IPS-11a (cell line): ENCODE results near the gene HEBP1.

Experiments
- H3K4me3 ChIP-seq: one replicate; pipeline ENCODE4 v1.5.1; 2013; ENCODE audit warnings: low read depth, low read length, control low read depth

HEBP1 gene

DNA sequence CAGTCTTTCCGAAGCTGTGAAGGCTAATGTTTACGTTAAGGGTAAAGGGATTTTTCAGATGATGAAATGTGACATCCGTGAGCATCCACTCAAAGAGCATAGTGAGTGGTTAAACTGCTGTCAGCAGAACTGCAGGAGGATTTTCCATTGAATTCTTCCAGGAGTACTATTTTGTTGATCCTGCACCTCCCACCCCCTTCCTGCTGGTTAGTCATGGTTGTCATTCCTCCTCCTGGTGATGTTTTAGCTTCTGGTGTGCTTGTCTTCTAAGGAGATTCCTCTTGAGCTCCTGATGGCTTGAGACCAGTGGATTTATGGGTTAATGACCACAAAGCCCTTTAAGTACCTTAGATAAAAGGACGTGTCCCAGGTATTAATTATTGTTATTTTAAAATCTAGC lies 45.7 kb downstream of the HEBP1 start:
- H3K4me3 ChIP-seq = no peak overlapping the region

DNA sequence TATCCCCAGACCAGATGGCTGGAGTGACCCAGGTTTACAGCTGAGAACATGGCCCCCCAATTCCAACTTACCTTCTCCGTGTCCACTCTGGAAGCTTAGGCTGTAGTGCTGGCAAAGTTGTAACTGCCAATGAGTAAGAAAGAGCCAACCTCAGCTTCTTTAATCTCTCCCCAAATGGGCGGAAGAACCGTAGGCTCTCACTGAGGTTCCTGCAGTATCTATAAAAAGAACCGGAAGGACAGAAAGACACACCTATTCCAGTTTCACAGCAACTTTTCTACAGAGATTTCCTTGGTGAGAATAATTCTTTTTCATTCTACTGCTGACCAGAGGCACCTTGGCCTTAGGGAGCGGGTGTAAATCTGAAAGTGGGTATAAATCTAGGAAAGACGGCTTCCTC lies 48.0 kb downstream of the HEBP1 start, which contains the start of gene GPRC5D:
GPRC5D (minus strand) TSS at position 135 of the 400 bp plus-strand sequence. CDS start 1,786 bp downstream, outside the sequence.
- no peak within 1 kb of the TSS for H3K4me3 ChIP-seq

DNA sequence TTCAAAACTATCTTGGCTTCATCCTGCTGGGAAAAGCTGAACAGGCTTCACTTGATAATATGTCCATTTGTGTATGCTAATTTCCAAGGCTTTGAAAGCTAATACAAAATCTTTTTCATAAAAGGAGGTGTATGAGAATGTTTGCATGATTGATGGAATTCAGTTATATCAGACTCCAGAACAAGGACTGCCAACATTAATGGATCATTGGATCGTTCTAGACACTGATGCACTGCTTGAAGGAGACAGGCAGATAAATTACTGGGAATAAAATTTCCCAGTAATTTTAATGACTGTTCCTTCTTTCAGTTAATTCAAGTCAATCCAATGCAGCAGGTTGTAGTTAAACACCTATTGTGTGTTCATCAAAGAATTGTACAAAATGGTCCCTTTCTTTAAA lies 48.6 kb downstream of the HEBP1 start:
- H3K4me3 ChIP-seq = no peak overlapping the region

DNA sequence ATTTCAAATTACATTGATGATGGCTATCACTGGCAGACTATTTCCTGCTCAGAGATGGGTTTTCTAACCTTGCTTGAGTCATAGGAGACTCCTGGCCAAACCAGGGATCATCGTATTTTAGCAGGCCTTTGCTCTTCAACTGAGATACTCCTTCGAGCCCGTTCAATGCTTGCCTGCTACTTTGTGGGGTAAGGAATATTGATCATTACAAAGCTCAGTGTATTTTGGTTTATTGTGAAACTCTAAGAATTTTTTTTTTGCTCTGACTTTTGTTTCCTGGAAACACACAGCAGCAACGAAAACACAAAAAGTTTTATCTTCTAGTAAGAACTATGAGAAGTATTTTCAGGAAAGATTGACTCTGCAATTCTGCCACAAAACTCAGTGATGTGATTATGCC lies 52.2 kb downstream of the HEBP1 start:
- H3K4me3 ChIP-seq = no peak overlapping the region

DNA sequence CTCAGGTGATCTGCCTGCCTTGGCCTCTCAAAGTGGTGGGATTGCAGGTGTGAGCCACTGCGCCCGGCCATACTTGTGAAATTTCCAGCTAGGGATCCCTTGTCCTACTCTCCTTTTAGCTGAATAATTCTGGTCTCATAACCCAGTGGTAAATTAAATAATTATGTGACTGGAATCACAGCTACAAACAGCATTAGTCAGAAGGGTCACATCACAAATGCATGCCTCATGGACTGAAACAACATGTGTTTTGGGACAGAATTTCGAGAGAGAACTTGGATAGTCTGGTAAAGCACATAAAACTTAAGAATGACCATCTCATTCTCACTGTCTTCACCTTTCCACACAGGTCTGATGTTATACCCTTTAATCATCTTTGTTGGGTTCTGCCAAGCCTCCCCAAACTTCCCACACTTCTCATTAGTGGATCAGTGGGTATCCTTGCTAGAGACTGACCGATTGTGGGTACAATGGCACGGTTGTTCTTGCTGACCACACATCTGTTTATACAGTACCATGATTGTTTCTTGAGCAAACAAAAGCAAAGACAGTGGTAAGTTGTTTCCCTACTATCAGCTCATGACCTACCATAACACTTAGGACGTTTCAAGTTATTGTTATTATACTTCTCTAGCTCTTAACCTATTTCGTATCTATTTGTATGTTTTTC lies 53.2 kb downstream of the HEBP1 start:
- no peak overlapping the region for H3K4me3 ChIP-seq

DNA sequence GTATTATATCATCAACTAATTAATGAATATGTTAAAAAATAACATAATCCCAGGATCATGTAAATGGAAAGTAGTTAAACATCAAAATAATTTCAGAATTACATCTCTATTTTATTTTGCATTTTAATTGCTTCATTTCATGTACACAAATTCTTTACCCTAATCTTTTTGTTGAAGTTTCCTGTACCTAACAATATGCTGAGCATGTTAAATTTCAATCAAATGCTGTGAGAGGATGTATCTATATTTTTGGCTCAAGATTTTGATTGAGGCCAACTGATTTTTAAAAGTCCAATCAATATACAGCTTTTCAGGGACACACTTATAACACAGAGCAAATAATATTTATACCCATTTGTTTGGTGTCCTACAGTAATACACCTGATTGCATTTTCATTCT lies 54.5 kb downstream of the HEBP1 start:
- H3K4me3 ChIP-seq = no peak overlapping the region

DNA sequence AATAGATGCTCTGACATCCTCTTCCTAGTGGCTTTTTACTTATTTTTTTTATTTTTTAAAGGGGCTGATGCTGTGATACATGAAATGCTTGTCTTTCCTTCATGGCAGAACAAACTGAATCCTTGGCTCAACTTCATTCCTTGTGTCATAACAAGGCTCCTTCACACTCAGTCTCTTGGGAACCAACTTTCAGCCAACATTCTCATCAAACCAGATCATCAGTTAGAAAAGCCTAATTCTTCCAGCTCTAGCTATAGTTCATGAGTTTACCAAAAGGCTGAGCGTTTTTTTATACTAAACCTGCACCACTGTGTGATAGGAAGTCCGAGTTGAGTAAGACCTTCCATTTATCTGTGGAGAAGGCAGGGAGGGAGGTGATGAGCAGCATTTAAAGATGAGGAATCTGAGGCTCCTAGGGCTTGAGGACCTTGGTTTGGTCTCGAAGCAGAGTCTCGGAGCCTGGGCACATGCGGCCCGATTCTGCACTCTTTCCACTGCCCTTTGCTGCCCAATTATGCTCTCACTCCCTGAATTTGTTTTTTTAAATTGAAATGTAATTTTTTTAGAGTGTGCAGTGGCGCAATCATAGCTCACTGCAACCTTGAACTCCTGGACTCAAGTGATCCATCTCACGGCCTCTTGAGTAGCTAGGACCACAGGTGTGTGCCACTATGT lies 56.3 kb downstream of the HEBP1 start:
- no peak overlapping the region for H3K4me3 ChIP-seq

DNA sequence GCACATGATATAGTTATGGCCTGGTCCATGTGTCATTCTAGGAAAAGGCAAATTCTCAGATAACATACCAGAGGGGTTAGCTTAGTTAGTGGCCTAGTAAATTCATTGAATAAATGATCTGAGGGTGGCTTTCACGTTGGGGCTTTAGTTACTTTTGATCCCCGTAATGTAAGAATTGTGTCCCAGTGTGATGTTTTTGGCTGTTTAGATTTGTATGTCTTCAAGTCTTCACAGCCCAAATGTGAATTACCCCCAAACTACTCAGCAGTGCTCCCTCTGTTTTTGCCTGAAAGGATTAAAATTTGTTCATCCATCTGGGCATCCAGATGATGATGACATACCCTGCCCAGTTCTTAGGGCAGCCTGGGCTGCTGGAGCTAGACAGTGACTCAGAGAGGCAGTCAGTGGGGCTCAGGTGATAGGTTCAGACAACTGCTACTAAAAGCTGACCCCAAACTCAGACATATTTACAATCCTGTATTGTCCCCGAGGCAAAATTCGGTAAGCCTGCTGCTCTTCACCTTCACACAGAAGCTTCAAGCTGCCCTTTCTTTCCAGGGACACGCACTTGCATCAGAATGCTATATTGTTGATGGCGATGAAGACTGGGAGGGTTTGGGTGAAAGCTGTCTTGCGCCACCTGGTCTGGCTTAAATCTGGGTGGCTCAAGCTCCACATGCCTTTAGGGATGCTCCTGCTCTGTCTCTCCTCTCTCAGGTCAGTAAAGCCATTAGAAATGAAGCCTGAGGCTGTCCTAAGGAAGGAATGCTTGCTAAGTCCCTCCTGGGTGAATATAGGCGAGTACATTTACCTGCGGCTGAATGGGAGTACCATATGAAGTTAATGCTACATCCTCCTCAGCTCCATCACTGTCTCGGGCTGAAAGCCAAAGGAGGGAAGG lies 58.4 kb downstream of the HEBP1 start:
- no peak overlapping the region for H3K4me3 ChIP-seq

DNA sequence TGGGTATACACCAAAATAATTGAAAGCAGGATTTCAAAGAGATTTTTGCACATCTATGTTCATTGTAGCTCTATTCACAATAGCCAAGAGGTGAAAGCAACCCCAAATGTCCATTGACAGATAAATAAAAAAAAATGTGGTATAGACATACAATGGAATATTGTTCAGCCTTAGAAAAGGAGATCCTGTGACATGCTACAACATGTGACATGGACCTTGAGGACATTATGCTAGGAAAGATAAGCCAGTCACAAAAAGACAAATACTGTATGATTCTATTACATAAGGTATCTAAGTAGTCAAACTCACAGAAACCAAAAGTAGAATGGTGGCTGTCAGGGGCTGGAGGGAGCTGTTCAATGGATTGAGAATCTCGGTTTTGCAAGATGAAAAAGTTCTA lies 60.2 kb downstream of the HEBP1 start:
- no peak overlapping the region for H3K4me3 ChIP-seq

DNA sequence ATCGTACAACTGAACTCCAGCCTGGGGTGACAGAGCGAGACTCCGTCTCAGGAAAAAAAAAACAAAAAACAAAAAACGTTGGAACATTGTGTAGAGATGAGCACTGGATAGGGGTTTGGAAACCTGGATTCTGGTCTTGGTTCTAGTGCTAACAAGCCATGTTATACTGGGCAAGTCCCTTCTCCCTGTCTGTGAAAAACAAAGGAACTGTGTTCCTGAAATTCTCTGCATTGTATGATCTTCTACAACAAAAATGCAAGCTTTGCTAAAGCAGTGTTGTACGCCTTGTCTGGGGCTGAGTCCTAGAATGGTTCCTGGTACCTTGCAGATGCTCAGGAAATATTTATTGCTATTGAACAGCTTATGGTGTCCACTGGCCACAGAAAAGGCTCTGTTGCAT lies 61.5 kb downstream of the HEBP1 start:
- no peak overlapping the region for H3K4me3 ChIP-seq

DNA sequence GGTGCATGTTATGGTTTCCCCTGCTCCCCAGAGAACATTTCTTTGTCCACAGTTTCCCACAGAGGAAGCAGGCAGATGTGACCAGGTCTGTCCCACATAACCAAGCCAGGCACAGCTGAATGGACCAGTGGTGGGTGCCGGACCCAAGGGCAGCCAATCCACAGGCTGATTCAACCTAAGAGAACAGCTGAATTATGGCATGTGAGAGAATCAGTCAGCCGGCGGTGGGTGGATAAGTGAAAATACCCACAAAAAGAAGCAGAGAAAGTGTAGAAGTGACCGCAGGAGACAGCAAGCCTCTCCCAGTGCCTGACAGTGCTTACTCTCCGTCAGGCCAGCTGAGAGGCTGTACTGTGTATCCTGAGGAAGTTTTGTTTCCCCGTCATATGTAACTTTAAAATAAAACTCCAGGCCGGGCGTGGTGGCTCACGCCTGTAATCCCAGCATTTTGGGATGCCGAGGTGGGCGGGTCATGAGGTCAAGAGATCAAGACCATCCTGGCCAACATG lies 63.0 kb downstream of the HEBP1 start:
- no peak overlapping the region for H3K4me3 ChIP-seq

DNA sequence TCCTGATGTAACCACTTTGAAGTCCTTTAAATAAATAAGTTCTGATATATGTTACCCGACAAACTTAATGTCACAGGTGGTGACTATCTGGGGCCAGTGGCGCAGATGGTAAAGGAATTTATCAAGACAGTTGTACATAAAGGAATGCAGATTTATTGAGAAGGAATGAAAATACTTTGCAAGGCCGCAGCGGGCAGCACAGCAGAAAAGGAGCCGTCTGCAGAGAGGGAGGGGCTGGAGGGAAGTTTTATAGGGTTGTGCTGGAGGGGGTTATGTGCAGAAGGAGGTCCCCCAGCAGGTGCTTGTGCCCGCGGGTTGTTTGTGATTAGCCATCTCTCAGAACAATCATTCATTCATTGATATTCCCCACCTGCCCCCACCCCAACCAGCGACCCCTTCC lies 65.5 kb downstream of the HEBP1 start:
- H3K4me3 ChIP-seq = no peak overlapping the region

DNA sequence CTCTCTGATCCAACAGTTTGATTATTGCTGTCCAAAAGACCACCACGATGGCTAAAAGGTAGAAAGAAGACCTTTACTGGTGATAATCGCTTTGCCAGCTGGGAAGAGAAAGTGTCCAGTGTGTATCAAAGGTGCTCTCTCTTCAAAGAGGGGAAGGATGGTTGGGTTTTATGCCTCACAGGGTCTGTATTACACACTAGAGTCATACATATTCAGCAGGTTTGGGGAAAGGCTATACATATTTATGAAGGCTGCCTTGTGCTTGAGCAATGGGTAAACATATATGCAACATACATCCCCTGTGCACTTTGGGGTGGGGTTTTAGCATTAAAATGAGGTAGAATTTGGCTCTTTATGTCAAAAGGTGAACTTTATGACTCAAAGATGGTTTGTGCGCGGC lies 66.3 kb downstream of the HEBP1 start:
- no peak overlapping the region for H3K4me3 ChIP-seq

DNA sequence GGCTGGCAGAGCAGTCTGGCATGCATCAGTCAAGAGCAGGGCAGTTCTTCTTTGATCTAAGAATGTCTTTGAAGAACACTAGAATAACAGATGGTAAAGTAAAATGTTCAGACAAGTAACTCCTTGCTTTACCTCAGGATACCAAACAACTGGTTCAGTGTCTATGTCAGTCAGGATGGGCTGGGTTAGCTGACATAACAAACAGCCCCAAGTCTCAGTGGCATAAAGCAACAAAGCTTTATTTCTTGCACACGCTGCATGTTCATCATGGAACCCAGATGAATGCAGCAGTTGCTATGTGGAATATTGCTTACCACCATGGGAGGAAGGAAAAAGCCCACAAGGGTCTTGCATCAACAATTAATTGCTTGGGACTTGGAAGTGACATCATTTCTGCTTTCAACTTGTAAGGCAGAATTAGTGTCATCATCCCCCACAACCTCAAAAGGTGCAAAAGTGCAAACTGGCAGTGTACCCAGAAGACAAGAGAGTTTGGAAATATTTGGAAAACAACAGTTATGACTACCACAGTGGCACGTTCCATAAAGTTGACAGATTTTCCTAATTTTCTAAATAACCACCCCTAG lies 69.3 kb downstream of the HEBP1 start:
- H3K4me3 ChIP-seq = no peak overlapping the region

DNA sequence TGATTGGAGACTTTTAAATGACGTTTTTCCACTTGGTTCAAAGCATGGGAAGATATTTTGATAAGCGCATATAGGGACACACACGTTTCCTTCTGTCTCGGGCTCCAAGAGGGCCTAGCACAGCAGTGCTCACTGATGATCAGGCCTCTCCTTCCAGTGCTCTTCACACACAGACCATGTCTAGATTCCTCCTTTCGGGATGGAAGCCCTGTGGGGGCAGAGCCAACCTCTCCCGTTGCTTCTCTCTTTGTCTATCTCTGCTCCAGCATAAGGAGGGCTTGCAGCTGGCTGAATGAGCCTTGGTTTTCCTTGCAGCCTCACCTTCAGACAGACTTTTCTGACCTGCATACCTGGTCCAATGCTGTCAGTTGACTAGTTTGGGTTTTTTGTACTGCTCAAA lies 70.4 kb downstream of the HEBP1 start:
- H3K4me3 ChIP-seq = no peak overlapping the region

DNA sequence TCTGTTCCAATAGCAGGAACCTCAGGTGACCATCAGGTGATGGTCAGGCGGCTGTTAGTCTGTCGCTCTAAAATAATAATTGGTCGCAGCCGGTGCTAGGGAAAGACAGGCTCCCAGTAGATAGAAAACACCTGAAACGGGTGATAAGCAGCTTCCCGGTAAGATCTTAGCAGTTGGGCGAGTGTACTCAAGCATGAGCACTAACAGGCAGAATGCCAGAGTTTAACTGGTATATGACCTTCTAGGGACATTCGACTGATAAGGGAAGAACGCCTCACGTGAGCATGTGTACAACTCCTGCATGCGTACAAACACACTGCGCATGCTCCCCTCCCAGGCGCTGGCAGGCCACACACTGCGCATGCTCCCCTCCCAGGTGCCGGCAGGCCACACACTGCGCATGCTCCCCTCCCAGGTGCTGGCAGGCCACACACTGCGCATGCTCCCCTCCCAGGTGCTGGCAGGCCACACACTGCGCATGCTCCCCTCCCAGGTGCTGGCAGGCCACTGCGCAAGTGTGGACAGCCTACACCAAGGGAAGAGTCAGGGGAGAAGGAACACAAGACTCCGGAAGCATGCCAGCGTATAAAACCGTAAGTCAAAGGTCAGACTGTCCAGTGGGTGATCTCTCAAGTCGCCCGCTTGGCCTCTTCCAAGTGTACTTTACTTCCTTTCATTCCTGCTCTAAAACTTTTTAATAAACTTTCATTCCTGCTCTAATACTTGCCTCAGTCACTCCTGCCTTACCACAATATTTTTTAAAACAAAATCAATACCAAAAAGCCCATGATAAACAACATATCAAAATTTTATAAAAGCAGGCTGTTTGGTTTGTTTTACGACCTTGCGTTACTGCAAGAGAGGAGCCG lies 72.6 kb downstream of the HEBP1 start:
- peak overlapping the region; percentile 39 for H3K4me3 ChIP-seq

DNA sequence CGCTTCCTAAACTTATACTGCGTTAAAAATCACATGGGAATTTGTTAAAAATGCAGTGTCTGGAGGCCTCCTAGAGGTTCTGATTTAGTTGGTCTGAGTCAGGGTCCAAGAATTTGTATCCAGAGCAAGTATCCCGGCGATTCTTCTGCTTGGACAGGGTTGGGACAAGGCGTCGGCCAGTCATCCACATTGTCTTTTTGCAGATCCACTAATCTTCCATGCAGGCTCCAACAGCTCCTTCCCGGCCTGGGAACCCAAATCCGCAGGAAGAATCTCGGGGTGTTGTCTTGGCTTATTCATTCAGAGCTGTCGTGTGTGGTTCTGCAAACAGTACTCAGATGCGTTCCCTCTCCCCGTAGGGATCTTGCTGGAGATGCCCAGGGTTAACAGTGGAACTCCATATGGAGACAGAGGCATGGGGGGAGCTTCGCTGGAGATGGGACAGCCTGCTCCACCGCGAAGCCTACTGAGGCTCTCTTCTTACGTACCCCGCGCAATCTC lies 73.4 kb downstream of the HEBP1 start:
- H3K4me3 ChIP-seq = no peak overlapping the region

DNA sequence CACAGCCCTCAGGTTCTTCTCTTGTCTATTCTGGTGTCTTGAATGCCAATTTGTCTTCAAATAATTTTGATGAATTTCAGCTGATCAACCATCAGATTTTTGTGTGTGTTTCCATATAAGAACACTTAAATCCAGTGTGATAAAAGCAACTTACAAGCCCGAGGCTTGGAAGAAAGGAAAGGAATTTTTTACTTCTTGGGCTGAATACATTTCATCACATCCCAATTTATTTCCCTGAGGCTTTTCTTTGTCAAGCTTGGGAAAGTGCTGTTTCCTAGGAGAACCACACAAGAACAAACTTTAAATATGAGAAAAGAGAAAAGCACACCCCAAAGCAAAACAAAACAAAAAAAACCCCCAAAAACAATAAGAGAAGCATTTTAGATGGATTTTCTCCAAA lies 74.7 kb downstream of the HEBP1 start:
- no peak overlapping the region for H3K4me3 ChIP-seq
